ENCODE results near the gene UVRAG. TPM values are rescaled to one million over a fixed set of nuclear protein-coding genes. Genes with fewer than 3 reads are reported as not detected.

UVRAG gene
- total and polyA plus RNA-seq, 2 of the 4 experiments (the other 2 are of a cell fraction): 5.6 to 10.9 TPM

- WGBS, 2 experiments (ENCODE audit: extremely low coverage in 2 of 2, insufficient read length in 1 of 2): no CpG with 5 or more reads among the region's 1 CpG
- peak overlapping the region; percentile 66 for H3K4ac ChIP-seq (ENCODE audit: low read depth, low read length)
- H4K5ac ChIP-seq (ENCODE audit: low read depth, low read length): peak overlapping the region; percentile 65; the same call in 1 of the 2 replicates
- intact Hi-C loops (cut with micrococcal nuclease): no loop called here
- peak overlapping the region; percentile 77 for H3K14ac ChIP-seq (replicated peaks; ENCODE audit: low read depth, low read length)
- no peaks in the 10 kb centered on the region for H3K36me3 ChIP-seq (ENCODE audit: control insufficient read depth, insufficient read depth, low read length)
- no peak overlapping the region for H3K9ac ChIP-seq (ENCODE audit: low read depth, low read length)
- in situ Hi-C loops (cut with MboI; ENCODE audit: low sequenced_read_pairs): no loop called here
- H3K23ac ChIP-seq (ENCODE audit: low read depth, low read length): no peak overlapping the region
- peaks cover 2% of the 10 kb centered on the region for H3K4me1 ChIP-seq (ENCODE audit: control insufficient read depth, insufficient read depth, low read length)
- peak overlapping the region; percentile 49 to 83; a peak in 3 of 4 replicates for H4K8ac ChIP-seq (ENCODE audit: low read depth in 2 of 2, low read length in 2 of 2)
- H2BK5ac ChIP-seq (ENCODE audit: low read depth, low read length, poor library complexity, severe bottlenecking): peak overlapping the region; percentile 40
- no peak overlapping the region for H3K4me3 ChIP-seq (ENCODE audit: insufficient read depth, low read depth, low read length)
- ChIA-PET CTCF (no interaction called here), POLR2A (ENCODE audit: unreplicated experiment) (no interaction called here)
- peaks cover 8% of the 10 kb centered on the region for H3K27me3 ChIP-seq (ENCODE audit: control insufficient read depth, insufficient read depth, low read length)
- no TSS peak for BruUV-seq (replicated peaks)
- peak overlapping the region; percentile 61 for H2BK120ac ChIP-seq (ENCODE audit: low read depth, low read length)
- H2AK9ac ChIP-seq (replicated peaks; ENCODE audit: low read depth, low read length, poor library complexity): peak overlapping the region; percentile 81
- no peak overlapping the region for H2BK15ac ChIP-seq (ENCODE audit: low read depth, low read length)
- H4K91ac ChIP-seq (ENCODE audit: insufficient read depth, low read depth, low read length): no peak overlapping the region; the same call in 1 of the 2 replicates
- H3K27ac ChIP-seq (ENCODE audit: insufficient read depth, low read length): no peak overlapping the region
- no peak overlapping the region for H3K18ac ChIP-seq (ENCODE audit: low read depth, low read length)
- dilution Hi-C loops (cut with HindIII; ENCODE audit: low sequenced_read_pairs, unreplicated experiment): no loop called here
- peaks cover 3% of the 10 kb centered on the region; the same call in 1 of the 2 replicates for H3K9me1 ChIP-seq (ENCODE audit: insufficient read depth, low read length)
- H3K79me1 ChIP-seq (ENCODE audit: low read depth in 1 of 2, low read length in 2 of 2): no peaks in the 10 kb centered on the region
- peak; percentile 73 for ATAC-seq (ENCODE audit: low read depth)
- no peak overlapping the region for H2AK5ac ChIP-seq (ENCODE audit: low read depth, low read length)
- H4K20me1 ChIP-seq (ENCODE audit: insufficient read depth, low read length): no peaks in the 10 kb centered on the region
- H3K4me2 ChIP-seq (ENCODE audit: low read depth, low read length): no peak overlapping the region
- H3K9me3 ChIP-seq (ENCODE audit: control insufficient read depth, insufficient read depth, low read length): no peaks in the 10 kb centered on the region
- peak; percentile 16 for DNase-seq
- 0 out of 2 replicates have a peak overlapping the region, but pooled peaks have one; percentile 10 for H2BK20ac ChIP-seq (ENCODE audit: low read depth, low read length)
- H3K56ac ChIP-seq (ENCODE audit: extremely low read depth, insufficient read depth, low read length): no peak overlapping the region
- TF ChIP-seq RFX5 (IDR thresholded peaks at IDR 0.05; ENCODE audit: low read depth, low read length): no peak
- no peak for TF ChIP-seq RCOR1 (IDR thresholded peaks at IDR 0.05; ENCODE audit: insufficient replicate concordance, low read length)
- TF ChIP-seq BHLHE40 (IDR thresholded peaks at IDR 0.05; ENCODE audit: low read depth, low read length): no peak
- TF ChIP-seq NFE2L2 (IDR thresholded peaks at IDR 0.05; ENCODE audit: low read depth, low read length): no peak
- no peak for TF ChIP-seq CTCF (conservative IDR thresholded peaks at IDR 0.05; ENCODE audit: low read depth, low read length)
- TF ChIP-seq MXI1 (IDR thresholded peaks at IDR 0.05; ENCODE audit: borderline replicate concordance, low read depth, low read length): no peak
- peak overlapping the region; percentile 89 for H2AFZ ChIP-seq (replicated peaks; ENCODE audit: low read length, poor library complexity)
Observed at GRCh38 chr11:75797792-75798191, 17.2 kb upstream of the UVRAG start.

All from IMR-90 (cell line).